PC-3 (cell line): ENCODE data around the gene CASQ2. TPM values are rescaled to one million over a fixed set of nuclear protein-coding genes. Genes with fewer than 3 reads are reported as not detected.

Experiments used
- ATAC-seq: fragments of 200-7000 bp; cut with Tn5 transposase; 2 replicates; pipeline ENCODE4 v1.9.1; 2020; ENCODE audit warnings: mild to moderate bottlenecking, moderate library complexity
- BruUV-seq: library from RNA; stranded (reverse); fragments of 400-500 nt; replicated peaks from 2 replicates; lab custom pipeline; 2021; lab: Mats Ljungman, UMichigan
- CTCF ChIA-PET: fragments of 300-600 bp; sonication (Branson Sonifier 250); formaldehyde crosslinking; loops from one replicate; lab custom pipeline; 2022; ENCODE audit warnings: antibody characterized with exemption; lab: Charles Lee
- POLR2A ChIA-PET: fragments of 300-600 bp; sonication (Branson Sonifier 250); formaldehyde crosslinking; loops from one replicate; lab custom pipeline; 2022; ENCODE audit warnings: antibody characterized with exemption; ENCODE audit not compliant: unreplicated experiment; lab: Charles Lee
- DNase-seq: peaks from one replicate; pipeline ENCODE4 v3.0.0-alpha.2; 2015
- H2AFZ ChIP-seq: fragments of 300-600 bp; sonication (generic); 2 replicates; pipeline ENCODE4 v1.6.0; 2016; ENCODE audit warnings: antibody characterized with exemption, low read length
- H3F3A ChIP-seq: fragments of 300-600 bp; sonication (generic); one replicate; pipeline ENCODE4 v1.6.0; 2017; ENCODE audit warnings: antibody characterized with exemption, low read length, control low read depth, mild to moderate bottlenecking; ENCODE audit not compliant: unreplicated experiment
- H3K27ac ChIP-seq: fragments of 300-600 bp; sonication (generic); 2 replicates; pipeline ENCODE4 v1.5.1; 2016; ENCODE audit warnings: mild to moderate bottlenecking, low read length
- H3K27me3 ChIP-seq: fragments of 300-600 bp; sonication (generic); 2 replicates; pipeline ENCODE4 v1.6.1; 2016; ENCODE audit warnings: low read length, mixed read lengths
- H3K36me3 ChIP-seq: fragments of 300-600 bp; sonication (generic); 2 replicates; pipeline ENCODE4 v1.6.1; 2016; ENCODE audit warnings: low read depth, mixed run types, low read length, mixed read lengths
- H3K4me1 ChIP-seq: fragments of 300-600 bp; sonication (generic); 2 replicates; pipeline ENCODE4 v1.5.1; 2016; ENCODE audit warnings: low read length; ENCODE audit not compliant: insufficient read depth
- H3K4me2 ChIP-seq: fragments of 300-600 bp; sonication (generic); 2 replicates; pipeline ENCODE4 v1.6.0; 2016; ENCODE audit warnings: low read length
- H3K4me3 ChIP-seq: fragments of 300-600 bp; sonication (generic); 2 replicates; pipeline ENCODE4 v1.5.1; 2016; ENCODE audit warnings: mild to moderate bottlenecking, low read length, mixed read lengths
- H3K79me2 ChIP-seq: fragments of 300-600 bp; sonication (generic); 2 replicates; pipeline ENCODE4 v1.6.1; 2017; ENCODE audit warnings: low read length, mixed read lengths
- H3K9ac ChIP-seq: fragments of 300-600 bp; sonication (generic); 2 replicates; pipeline ENCODE4 v1.6.0; 2016; ENCODE audit warnings: mild to moderate bottlenecking, low read length
- H3K9me2 ChIP-seq: fragments of 300-600 bp; sonication (generic); replicated peaks from 2 replicates; pipeline ENCODE4 v1.6.1; 2016; ENCODE audit warnings: mixed run types, low read length, mixed read lengths
- H3K9me3 ChIP-seq: fragments of 300-600 bp; sonication (generic); 2 replicates; pipeline ENCODE4 v1.6.1; 2016; ENCODE audit warnings: low read length, mixed read lengths
- H4K20me1 ChIP-seq: fragments of 300-600 bp; sonication (generic); 2 replicates; pipeline ENCODE4 v1.6.1; 2016; ENCODE audit warnings: low read length, mixed read lengths
- CTCF ChIP-seq: fragments of 300-600 bp; sonication (generic); conservative IDR thresholded peaks from 2 replicates; pipeline ENCODE4 v1.5.1; 2017; ENCODE audit warnings: antibody characterized with exemption, low read depth, mild to moderate bottlenecking, low read length
- EZH2 ChIP-seq: fragments of 300-600 bp; sonication (generic); IDR thresholded peaks from one replicate; pipeline ENCODE4 v1.6.1; 2017; ENCODE audit warnings: antibody characterized with exemption, mild to moderate bottlenecking, low read length; ENCODE audit not compliant: unreplicated experiment
- EZH2phosphoT487 ChIP-seq: fragments of 300-600 bp; sonication (generic); IDR thresholded peaks from 2 replicates; pipeline ENCODE4 v1.6.1; 2018; ENCODE audit warnings: mild to moderate bottlenecking, antibody characterized with exemption, low read length, borderline replicate concordance
- intact Hi-C: fragments of 100-400 bp; cut with micrococcal nuclease; formaldehyde crosslinking; loops from 2 replicates; pipeline ENCODE4 v1.9.0; 2023
- total RNA-seq: library from RNA; depleted of rRNA; stranded (reverse); fragments of >200 nt; gene quantifications from 2 replicates; pipeline ENCODE4 v1.2.3, GENCODE V29; 2014

The CASQ2 gene
- total RNA-seq, 1 experiment from 2014 or later, result not detected

DNA sequence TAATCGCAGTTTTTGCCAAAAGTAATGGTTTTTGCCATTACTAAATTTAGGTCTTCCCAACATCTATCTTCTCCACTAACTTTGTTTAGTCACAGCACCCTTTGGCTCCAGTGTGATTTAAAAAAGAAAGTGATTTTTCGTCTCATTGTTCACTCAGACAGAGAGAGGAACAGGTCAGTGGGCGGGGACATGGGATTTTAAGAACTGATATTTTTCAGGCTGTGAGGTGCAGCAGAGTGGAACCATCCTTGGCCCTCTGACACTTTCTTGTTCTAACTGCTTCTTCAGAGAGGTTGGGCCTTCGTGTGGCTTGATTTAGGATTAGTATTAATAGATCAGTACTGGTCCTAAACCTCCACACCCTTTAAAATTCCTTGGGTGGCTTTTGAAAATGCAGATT, 38.8 kb downstream of the CASQ2 start:
- POLR2A ChIA-PET, result no interaction called here
- CTCF ChIA-PET, result no interaction called here
- H3K4me3 ChIP-seq, result no peak overlapping the region
- no peaks in the 10 kb centered on the region for H4K20me1 ChIP-seq
- H3K27ac ChIP-seq, result no peak overlapping the region
- no peaks in the 10 kb centered on the region for H3K79me2 ChIP-seq
- H3K9me2 ChIP-seq, result no peaks in the 10 kb centered on the region
- H3F3A ChIP-seq, result no peaks in the 10 kb centered on the region
- no peak overlapping the region for H3K9ac ChIP-seq
- intact Hi-C loops, result no loop called here
- no peaks in the 10 kb centered on the region for H3K4me1 ChIP-seq
- H3K9me3 ChIP-seq, result no peaks in the 10 kb centered on the region
- TF ChIP-seq EZH2 (no peak), CTCF (no peak), EZH2phosphoT487 (no peak)
- no peaks in the 10 kb centered on the region for H3K27me3 ChIP-seq
- H2AFZ ChIP-seq, result no peak overlapping the region
- no peak for ATAC-seq
- no peak for DNase-seq
- no peak overlapping the region for H3K4me2 ChIP-seq
- BruUV-seq, result no TSS peak
- no peaks in the 10 kb centered on the region for H3K36me3 ChIP-seq

DNA sequence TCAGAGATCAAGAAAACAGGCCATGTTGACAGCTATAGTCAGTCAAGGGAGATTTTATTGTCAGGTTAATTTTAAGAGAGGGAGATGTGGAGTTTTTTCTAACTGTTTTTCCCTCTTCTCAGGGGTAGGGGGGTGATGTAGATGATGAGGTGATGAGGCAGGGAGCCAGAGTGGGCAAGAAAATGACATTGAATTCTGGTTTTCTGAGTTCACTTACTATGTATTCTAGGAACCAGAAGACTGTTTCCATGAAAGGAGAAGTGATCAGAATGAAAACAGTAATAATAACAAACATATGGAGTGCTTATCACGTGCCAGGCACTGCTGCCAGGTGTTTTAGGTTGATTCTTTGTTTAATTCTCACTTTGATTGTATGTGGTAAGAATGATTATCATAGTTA, 40.2 kb downstream of the CASQ2 start:
- Histone ChIP-seq H3K4me3 (no peak overlapping the region), H3K9me2 (no peaks in the 10 kb centered on the region), H3K4me2 (no peak overlapping the region), H3F3A (no peaks in the 10 kb centered on the region), H3K4me1 (no peaks in the 10 kb centered on the region), H2AFZ (no peak overlapping the region), H3K27me3 (no peaks in the 10 kb centered on the region), H3K27ac (no peak overlapping the region), H3K9me3 (no peaks in the 10 kb centered on the region), H3K36me3 (no peaks in the 10 kb centered on the region), H3K9ac (no peak overlapping the region), H3K79me2 (no peaks in the 10 kb centered on the region), H4K20me1 (no peaks in the 10 kb centered on the region)
- ChIA-PET CTCF (interaction anchor here (0.6 kb wide), 1 partner anchor 22 kb away, joined by 10 read pairs; no protein-coding TSS in a partner anchor), POLR2A (no interaction called here)
- TF ChIP-seq EZH2, result no peak
- no peak for TF ChIP-seq CTCF
- no peak for TF ChIP-seq EZH2phosphoT487
- no TSS peak for BruUV-seq
- no peak for DNase-seq
- intact Hi-C loops, result no loop called here
- no peak for ATAC-seq

- Histone ChIP-seq H3K4me2 (no peak overlapping the region), H4K20me1 (no peaks in the 10 kb centered on the region), H3K27me3 (no peaks in the 10 kb centered on the region), H3F3A (no peaks in the 10 kb centered on the region), H3K9ac (no peak overlapping the region), H3K4me3 (no peak overlapping the region), H2AFZ (no peak overlapping the region), H3K79me2 (no peaks in the 10 kb centered on the region), H3K9me2 (no peaks in the 10 kb centered on the region), H3K27ac (no peak overlapping the region), H3K9me3 (no peaks in the 10 kb centered on the region), H3K4me1 (no peaks in the 10 kb centered on the region), H3K36me3 (no peaks in the 10 kb centered on the region)
- no TSS peak for BruUV-seq
- DNase-seq, result peak; percentile 32
- CTCF ChIA-PET, result interaction anchor here (0.6 kb wide), 2 partner anchors 21 to 1060 kb away, joined by 3 to 10 read pairs; no protein-coding TSS in a partner anchor
- POLR2A ChIA-PET, result no interaction called here
- intact Hi-C loops, result no loop called here
- no peak for ATAC-seq
- TF ChIP-seq CTCF (no peak), EZH2phosphoT487 (no peak), EZH2 (no peak)
Measured at GRCh38 chr1:115727706-115728249, 40.7 kb downstream of the CASQ2 start.
